CD4-positive, CD25-positive, alpha-beta regulatory T cell (primary cell): ENCODE measurements around the gene FBP2. TPM values are rescaled to one million over a fixed set of nuclear protein-coding genes. Genes with fewer than 3 reads are reported as not detected.
"Not testable (repeated sequence)": the region's sequence is repeated elsewhere in the genome, so short reads cannot be mapped to it uniquely, and the experiment has no call there.

Experiments
- ATAC-seq, 2 donors: fragments of 150-1000 bp; cut with Tn5 transposase; one replicate each; pipeline ENCODE4 v1.10.0; 2021; ENCODE audit warnings: low read depth in 2 of 2, moderate number of reproducible peaks in 2 of 2, moderate library complexity in 1 of 2
- DNase-seq, 3 donors: peaks; one replicate each; pipeline versions ENCODE4 v3.0.0 to v3.0.0-alpha.2; 2012 to 2022; ENCODE audit warnings: mixed read lengths in 1 of 3
- H3K27ac ChIP-seq: one replicate; pipeline ENCODE4 v1.7.0; 2013; ENCODE audit warnings: mild to moderate bottlenecking, low read length; ENCODE audit not compliant: insufficient read depth, poor library complexity, severe bottlenecking
- H3K27me3 ChIP-seq: one replicate; pipeline ENCODE4 v1.7.0; 2013; ENCODE audit warnings: low read length; ENCODE audit not compliant: control insufficient read depth, insufficient read depth
- H3K36me3 ChIP-seq: one replicate; pipeline ENCODE4 v1.7.0; 2013; ENCODE audit warnings: mild to moderate bottlenecking, low read length, moderate library complexity; ENCODE audit not compliant: control insufficient read depth, insufficient read depth
- H3K4me1 ChIP-seq: 2 replicates; pipeline ENCODE4 v1.7.0; 2013; ENCODE audit warnings: mild to moderate bottlenecking, low read length; ENCODE audit not compliant: insufficient read depth, control insufficient read depth, poor library complexity, severe bottlenecking
- H3K4me3 ChIP-seq: one replicate; pipeline ENCODE4 v1.7.0; 2013; ENCODE audit warnings: low read depth, mild to moderate bottlenecking, low read length, moderate library complexity
- H3K9me3 ChIP-seq, 2 experiments: 1 replicate in 1 of 2; 2 replicates in 1 of 2; pipeline ENCODE4 v1.7.0; 2013; ENCODE audit warnings: low read length in 2 of 2, mild to moderate bottlenecking in 1 of 2, moderate library complexity in 1 of 2; ENCODE audit not compliant: control insufficient read depth in 2 of 2
- H3K27ac Mint-ChIP-seq, 3 donors: one replicate each; pipeline ENCODE4 v1.8.0; 2020 to 2022; ENCODE audit warnings: mild to moderate bottlenecking in 3 of 3, mixed read lengths in 3 of 3, moderate library complexity in 2 of 3
- H3K27me3 Mint-ChIP-seq: one replicate; pipeline ENCODE4 v1.8.0; 2022; ENCODE audit warnings: mild to moderate bottlenecking, mixed read lengths
- H3K36me3 Mint-ChIP-seq: one replicate; pipeline ENCODE4 v1.8.0; 2020; ENCODE audit warnings: mixed read lengths
- H3K4me1 Mint-ChIP-seq, 4 donors: one replicate each; pipeline ENCODE4 v1.8.0; 2020 to 2022; ENCODE audit warnings: mixed read lengths in 4 of 4, mild to moderate bottlenecking in 1 of 4
- H3K4me3 Mint-ChIP-seq, 4 donors: one replicate each; pipeline ENCODE4 v1.8.0; 2020 to 2022; ENCODE audit warnings: mild to moderate bottlenecking in 4 of 4, mixed read lengths in 4 of 4, moderate library complexity in 3 of 4
- H3K9me3 Mint-ChIP-seq, 7 donors: one replicate each; pipeline ENCODE4 v1.8.0; 2020 to 2022; ENCODE audit warnings: mixed read lengths in 7 of 7, mild to moderate bottlenecking in 3 of 7, moderate library complexity in 2 of 7
- polyA plus RNA-seq, 4 donors: library from polyadenylated mRNA; unstranded; fragments of 300-500 nt; fragmentation: Illumina TruSeq; gene quantifications; one replicate each; pipeline ENCODE4 v1.2.3, GENCODE V29; 2021
- total RNA-seq: library from RNA; stranded (reverse); gene quantifications from one replicate; pipeline ENCODE4 v1.2.3, GENCODE V29; 2022

Gene FBP2
- total and polyA plus RNA-seq, 5 donors from 2014 or later: not detected

DNA sequence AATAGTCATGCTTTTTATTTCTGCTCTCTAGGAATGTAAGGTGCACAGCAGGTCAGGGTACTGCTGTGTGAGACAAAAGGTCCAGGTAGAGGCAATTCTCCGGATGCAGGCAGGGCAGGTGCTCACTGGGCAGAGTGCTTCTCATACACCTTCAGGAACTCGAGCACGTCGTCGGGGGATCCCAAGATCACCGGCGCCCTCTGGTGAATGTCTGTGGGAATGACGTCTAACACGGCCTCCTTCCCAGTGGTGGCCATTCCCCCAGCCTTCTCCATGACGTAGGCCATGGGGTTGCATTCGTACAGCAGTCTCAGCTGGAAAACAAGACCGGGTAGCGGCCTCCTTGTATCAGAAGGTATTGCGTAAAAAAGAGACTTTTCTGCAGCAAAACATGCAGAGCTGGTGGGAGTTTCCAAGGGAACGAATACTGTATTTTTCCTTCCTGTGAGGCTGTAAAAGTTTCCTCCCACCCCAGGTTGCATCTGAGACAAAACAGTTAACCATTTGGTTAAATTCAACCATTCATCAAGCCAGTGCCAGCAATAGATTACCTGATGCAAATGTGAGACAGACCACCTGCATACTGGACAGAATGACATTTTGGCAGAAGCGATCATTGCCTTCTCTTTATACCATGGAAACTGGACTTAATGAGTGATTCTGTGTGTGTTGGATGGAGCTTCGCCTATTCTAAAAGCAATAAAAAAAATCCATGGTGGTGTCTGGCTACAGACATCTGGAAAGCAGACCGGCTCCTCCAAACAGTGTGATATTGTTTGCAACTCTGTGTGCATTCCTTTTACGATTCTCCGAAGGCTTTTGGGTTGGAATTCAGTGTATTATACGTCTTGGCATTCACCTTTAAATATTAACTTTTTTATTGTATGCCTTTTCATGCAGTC is 9.9 kb upstream of the FBP2 start:
- H3K27ac Mint-ChIP-seq: no peak overlapping the region
- DNase-seq (peak; percentile 38 to 66 (median 39)), ATAC-seq (peak in 1 of 2 donors; percentile 56)
- Histone ChIP-seq H3K27me3 (no peaks in the 10 kb centered on the region), H3K4me1 (peaks cover 4% of the 10 kb centered on the region), H3K9me3 (no peaks in the 10 kb centered on the region), H3K36me3 (no peaks in the 10 kb centered on the region), H3K27ac (no peak overlapping the region), H3K4me3 (no peak overlapping the region)
- H3K4me1 Mint-ChIP-seq: peaks cover 0 to 6% (median under 1%) of the 10 kb centered on the region in 4 donors
- peaks cover 8% of the 10 kb centered on the region for H3K36me3 Mint-ChIP-seq
- H3K9me3 Mint-ChIP-seq: no peaks in the 10 kb centered on the region
- H3K4me3 Mint-ChIP-seq: no peak overlapping the region
- no peaks in the 10 kb centered on the region for H3K27me3 Mint-ChIP-seq

DNA sequence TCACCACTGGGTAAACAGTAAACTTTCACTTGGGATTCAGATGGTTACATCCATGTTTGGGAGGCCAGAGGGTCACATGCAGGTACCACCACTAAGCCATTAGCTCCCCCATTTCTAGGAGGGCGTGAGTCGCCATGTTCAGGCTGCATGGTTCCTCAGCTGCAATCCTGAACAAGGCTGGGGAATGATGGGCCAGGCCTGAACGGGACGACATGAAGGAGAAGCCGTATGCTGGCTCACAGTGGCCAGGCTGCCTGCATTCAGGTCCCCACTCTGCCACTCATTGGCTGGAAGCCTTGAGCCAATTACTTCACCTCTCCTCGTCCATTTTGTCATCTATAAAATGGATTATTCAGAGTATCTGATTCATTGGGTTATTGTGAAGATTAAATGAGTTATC is 9.0 kb upstream of the FBP2 start:
- no peak overlapping the region for H3K27ac Mint-ChIP-seq
- H3K4me3 ChIP-seq: no peak overlapping the region
- no peaks in the 10 kb centered on the region for H3K27me3 Mint-ChIP-seq
- peaks cover 4% of the 10 kb centered on the region for H3K4me1 ChIP-seq
- no peaks in the 10 kb centered on the region for H3K9me3 ChIP-seq
- H3K27me3 ChIP-seq: no peaks in the 10 kb centered on the region
- no peaks in the 10 kb centered on the region for H3K36me3 ChIP-seq
- no peaks in the 10 kb centered on the region for H3K9me3 Mint-ChIP-seq
- peaks cover 8% of the 10 kb centered on the region for H3K36me3 Mint-ChIP-seq
- no peak for DNase-seq
- H3K4me1 Mint-ChIP-seq: peaks cover 0 to 6% (median under 1%) of the 10 kb centered on the region in 4 donors
- no peak overlapping the region for H3K4me3 Mint-ChIP-seq
- ATAC-seq: no peak
- H3K27ac ChIP-seq: no peak overlapping the region

DNA sequence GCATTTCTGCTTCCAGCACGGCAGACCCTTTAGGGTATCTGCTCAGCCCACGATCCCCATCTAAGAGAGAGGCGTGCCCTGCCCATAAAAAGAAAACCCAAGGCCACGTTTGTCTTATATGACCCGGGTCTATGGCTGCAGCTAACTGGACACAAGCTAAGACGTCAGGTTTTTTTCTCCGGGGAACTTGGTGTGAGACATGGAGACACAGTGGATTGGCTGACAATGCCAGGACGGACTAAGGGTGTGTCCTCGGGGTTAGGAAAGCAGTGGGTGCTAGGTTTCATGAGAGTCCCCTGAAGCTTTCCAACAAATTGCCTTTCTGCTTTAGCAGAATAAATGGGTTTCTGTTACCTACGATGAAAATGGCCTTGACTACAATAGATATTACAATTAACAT is 7.1 kb upstream of the FBP2 start:
- no peak overlapping the region for H3K4me3 ChIP-seq
- no peaks in the 10 kb centered on the region for H3K9me3 Mint-ChIP-seq
- H3K27me3 ChIP-seq: no peaks in the 10 kb centered on the region
- no peaks in the 10 kb centered on the region for H3K27me3 Mint-ChIP-seq
- no peaks in the 10 kb centered on the region for H3K36me3 Mint-ChIP-seq
- H3K9me3 ChIP-seq: no peaks in the 10 kb centered on the region
- ATAC-seq (no peak), DNase-seq (no peak)
- no peaks in the 10 kb centered on the region for H3K36me3 ChIP-seq
- H3K4me1 ChIP-seq: peaks cover 4% of the 10 kb centered on the region
- peak overlapping the region in 1 of 3 donors; percentile 32 for H3K27ac Mint-ChIP-seq
- H3K4me3 Mint-ChIP-seq: no peak overlapping the region
- no peak overlapping the region for H3K27ac ChIP-seq
- H3K4me1 Mint-ChIP-seq: peaks cover 0 to 6% (median under 1%) of the 10 kb centered on the region in 4 donors

DNA sequence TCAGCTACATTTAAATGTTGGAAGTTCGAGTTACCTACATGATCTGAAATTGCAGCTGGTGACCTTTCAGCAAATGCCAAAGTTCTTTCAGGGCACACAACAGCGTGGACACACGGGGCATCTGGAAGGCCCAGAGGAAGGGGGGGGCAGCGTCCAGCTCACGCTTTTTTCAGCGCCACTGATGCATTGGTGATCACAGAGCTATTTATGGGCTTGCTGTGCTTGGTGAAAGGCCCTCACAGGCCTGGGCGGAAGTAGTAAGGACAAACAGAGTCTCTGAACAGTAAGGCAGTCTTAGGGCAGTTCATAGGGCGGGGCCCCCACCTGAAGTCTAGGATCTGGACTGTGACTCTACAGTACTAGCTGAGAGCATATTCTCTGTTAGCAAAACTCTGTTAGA is 6.6 kb upstream of the FBP2 start:
- H3K27ac Mint-ChIP-seq: no peak overlapping the region

DNA sequence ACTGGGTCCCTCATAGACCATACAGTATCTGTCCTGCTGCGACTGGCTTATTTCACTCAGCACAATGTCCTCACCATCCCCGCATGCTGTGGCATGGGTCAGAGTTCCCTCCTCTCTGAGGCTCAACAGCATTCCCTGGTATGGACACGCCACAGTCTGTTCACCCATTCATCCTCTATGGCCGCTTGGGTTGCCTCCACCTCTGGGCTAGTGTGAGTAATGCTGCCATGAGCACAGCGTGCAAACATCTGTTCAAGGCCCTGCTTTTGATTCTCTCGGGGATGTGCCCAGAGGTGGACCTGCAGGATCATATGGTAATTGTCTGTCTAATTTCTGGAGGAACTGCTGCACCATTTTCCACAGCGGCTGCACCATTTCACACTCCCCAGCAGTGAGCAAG is 5.5 kb upstream of the FBP2 start:
- Mint-ChIP-seq H3K4me3 (no peak overlapping the region), H3K27me3 (no peaks in the 10 kb centered on the region), H3K9me3 (peaks cover 0 to 2% (median 0%) of the 10 kb centered on the region in 7 donors), H3K27ac (no peak overlapping the region), H3K4me1 (peaks cover 0 to 6% (median under 1%) of the 10 kb centered on the region in 4 donors), H3K36me3 (no peaks in the 10 kb centered on the region)
- Histone ChIP-seq H3K27me3 (no peaks in the 10 kb centered on the region), H3K4me1 (peaks cover 4% of the 10 kb centered on the region), H3K27ac (no peak overlapping the region), H3K9me3 (no peaks in the 10 kb centered on the region), H3K4me3 (no peak overlapping the region), H3K36me3 (no peaks in the 10 kb centered on the region)
- ATAC-seq (no peak), DNase-seq (no peak)

More for the DNA sequence above, 6.6 kb upstream of the FBP2 start:
- DNase-seq: no peak
- Histone ChIP-seq H3K36me3 (no peaks in the 10 kb centered on the region), H3K27me3 (no peaks in the 10 kb centered on the region), H3K9me3 (no peaks in the 10 kb centered on the region), H3K4me1 (peaks cover 4% of the 10 kb centered on the region), H3K4me3 (no peak overlapping the region), H3K27ac (no peak overlapping the region)
- no peak for ATAC-seq
- no peak overlapping the region for H3K4me3 Mint-ChIP-seq
- peaks cover 0 to 6% (median under 1%) of the 10 kb centered on the region in 4 donors for H3K4me1 Mint-ChIP-seq
- no peaks in the 10 kb centered on the region for H3K27me3 Mint-ChIP-seq
- H3K9me3 Mint-ChIP-seq: no peaks in the 10 kb centered on the region
- H3K36me3 Mint-ChIP-seq: no peaks in the 10 kb centered on the region

DNA sequence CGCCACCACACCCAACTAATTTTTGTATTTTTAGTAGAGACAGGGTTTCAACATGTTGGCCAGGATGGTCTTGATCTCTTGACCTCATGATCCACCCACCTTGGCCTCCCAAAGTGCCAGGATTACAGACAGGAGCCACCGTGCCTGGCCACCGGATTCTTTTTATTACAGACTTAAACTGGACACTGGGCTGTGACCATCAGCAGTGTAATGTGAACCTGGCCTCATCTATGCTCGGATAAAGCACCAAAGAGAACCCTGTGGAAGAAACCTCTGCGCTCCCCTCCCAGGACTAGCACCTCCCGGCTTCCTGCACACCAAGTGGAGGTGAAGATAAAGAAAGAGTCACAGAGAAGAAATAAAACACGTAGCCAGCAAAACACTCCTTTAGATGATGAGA is 941 bp downstream of the FBP2 start:
- H3K4me3 ChIP-seq, H3K9me3 Mint-ChIP-seq, H3K27me3 ChIP-seq, DNase-seq, H3K9me3 ChIP-seq, H3K36me3 ChIP-seq, H3K4me1 ChIP-seq, H3K4me1 Mint-ChIP-seq, H3K27ac ChIP-seq, ATAC-seq, H3K36me3 Mint-ChIP-seq, H3K4me3 Mint-ChIP-seq, H3K27ac Mint-ChIP-seq: not testable (repeated sequence)
- H3K27me3 Mint-ChIP-seq: peaks cover 16% of the 10 kb centered on the region

DNA sequence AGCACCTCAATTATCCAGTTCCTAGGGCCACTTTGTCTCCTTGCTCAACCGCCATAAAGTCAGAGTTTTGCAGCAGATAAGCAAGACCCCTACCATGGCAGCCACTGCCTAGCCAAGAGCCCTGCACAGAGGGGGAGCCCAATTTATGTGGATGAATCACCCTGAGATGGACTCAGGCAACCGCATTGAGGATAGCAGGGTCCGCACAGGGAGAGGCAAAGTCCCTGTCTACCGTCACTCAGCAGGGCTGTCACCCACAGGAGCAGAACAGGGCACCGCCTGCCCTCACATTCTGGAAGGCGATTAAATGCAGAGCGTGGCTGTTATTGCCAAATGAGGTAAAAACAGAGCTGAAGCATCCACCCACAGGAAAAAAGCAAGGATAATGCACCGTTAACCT is 1.7 kb downstream of the FBP2 start:
- no peak for ATAC-seq
- H3K4me3 ChIP-seq: no peak overlapping the region
- H3K4me1 ChIP-seq: no peaks in the 10 kb centered on the region
- Mint-ChIP-seq H3K4me1 (peaks cover 0 to 3% (median under 1%) of the 10 kb centered on the region in 4 donors), H3K27me3 (peaks cover 16% of the 10 kb centered on the region), H3K36me3 (no peaks in the 10 kb centered on the region), H3K9me3 (peaks cover 0 to 2% (median 0%) of the 10 kb centered on the region in 7 donors), H3K4me3 (no peak overlapping the region), H3K27ac (no peak overlapping the region)
- H3K36me3 ChIP-seq: no peaks in the 10 kb centered on the region
- no peak overlapping the region for H3K27ac ChIP-seq
- no peaks in the 10 kb centered on the region for H3K27me3 ChIP-seq
- DNase-seq: no peak
- no peaks in the 10 kb centered on the region for H3K9me3 ChIP-seq

DNA sequence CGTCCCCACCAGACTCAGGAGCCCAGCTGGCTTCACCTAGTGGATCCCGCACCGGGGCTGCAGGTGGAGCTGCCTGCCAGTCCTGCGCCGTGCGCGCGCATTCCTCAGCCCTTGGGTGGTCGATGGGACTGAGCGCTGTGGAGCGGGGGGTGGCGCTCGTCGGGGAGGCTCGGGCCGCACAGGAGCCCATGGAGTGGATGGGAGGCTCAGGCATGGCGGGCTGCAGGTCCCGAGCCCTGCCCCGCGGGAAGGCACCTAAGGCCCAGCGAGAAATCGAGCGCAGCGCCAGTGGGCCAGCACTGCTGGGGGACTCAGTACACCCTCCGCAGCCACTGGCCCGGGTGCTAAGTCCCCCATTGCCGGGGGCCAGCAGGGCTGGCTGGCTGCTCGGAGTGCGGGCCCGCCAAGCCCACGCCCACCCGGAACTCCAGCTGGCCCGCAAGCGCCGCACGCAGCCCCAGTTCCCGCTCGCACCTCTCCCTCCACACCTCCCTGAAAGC is 2.5 kb downstream of the FBP2 start:
- DNase-seq, H3K4me3 ChIP-seq, H3K27me3 ChIP-seq, H3K4me1 ChIP-seq, H3K27ac Mint-ChIP-seq, H3K9me3 ChIP-seq, H3K36me3 ChIP-seq, H3K36me3 Mint-ChIP-seq, H3K4me3 Mint-ChIP-seq, H3K4me1 Mint-ChIP-seq, H3K9me3 Mint-ChIP-seq, H3K27ac ChIP-seq, ATAC-seq: not testable (repeated sequence)
- H3K27me3 Mint-ChIP-seq: peaks cover 16% of the 10 kb centered on the region
